ENCODE measurements around the gene HNRNPA1L2.

GRCh38 chr13:52599848-52600603 lies 42.2 kb upstream of the HNRNPA1L2 start:
- TF ChIP-seq RAD21 (IDR thresholded peaks at IDR 0.05; ENCODE audit: low read depth) (no peak), YY1 (IDR thresholded peaks at IDR 0.05; ENCODE audit: low read depth) (no peak), MAX (IDR thresholded peaks at IDR 0.05) (peak; percentile 67), TAF1 (IDR thresholded peaks at IDR 0.05; ENCODE audit: low read depth) (no peak; the same call in 1 of the 2 replicates), EP300 (IDR thresholded peaks at IDR 0.05; ENCODE audit: borderline replicate concordance) (no peak), CREB1 (IDR thresholded peaks at IDR 0.05; ENCODE audit: low read depth) (no peak), TEAD4 (IDR thresholded peaks at IDR 0.05) (no peak), CEBPB (IDR thresholded peaks at IDR 0.05) (no peak), TCF12 (IDR thresholded peaks at IDR 0.05; ENCODE audit: low read depth) (no peak), ZBTB7A (IDR thresholded peaks at IDR 0.05; ENCODE audit: low read depth) (no peak), FOXM1 (IDR thresholded peaks at IDR 0.05; ENCODE audit: borderline replicate concordance, low read depth) (no peak), EGR1 (IDR thresholded peaks at IDR 0.05) (no peak)
- TF ChIP-seq, protein P1, sequence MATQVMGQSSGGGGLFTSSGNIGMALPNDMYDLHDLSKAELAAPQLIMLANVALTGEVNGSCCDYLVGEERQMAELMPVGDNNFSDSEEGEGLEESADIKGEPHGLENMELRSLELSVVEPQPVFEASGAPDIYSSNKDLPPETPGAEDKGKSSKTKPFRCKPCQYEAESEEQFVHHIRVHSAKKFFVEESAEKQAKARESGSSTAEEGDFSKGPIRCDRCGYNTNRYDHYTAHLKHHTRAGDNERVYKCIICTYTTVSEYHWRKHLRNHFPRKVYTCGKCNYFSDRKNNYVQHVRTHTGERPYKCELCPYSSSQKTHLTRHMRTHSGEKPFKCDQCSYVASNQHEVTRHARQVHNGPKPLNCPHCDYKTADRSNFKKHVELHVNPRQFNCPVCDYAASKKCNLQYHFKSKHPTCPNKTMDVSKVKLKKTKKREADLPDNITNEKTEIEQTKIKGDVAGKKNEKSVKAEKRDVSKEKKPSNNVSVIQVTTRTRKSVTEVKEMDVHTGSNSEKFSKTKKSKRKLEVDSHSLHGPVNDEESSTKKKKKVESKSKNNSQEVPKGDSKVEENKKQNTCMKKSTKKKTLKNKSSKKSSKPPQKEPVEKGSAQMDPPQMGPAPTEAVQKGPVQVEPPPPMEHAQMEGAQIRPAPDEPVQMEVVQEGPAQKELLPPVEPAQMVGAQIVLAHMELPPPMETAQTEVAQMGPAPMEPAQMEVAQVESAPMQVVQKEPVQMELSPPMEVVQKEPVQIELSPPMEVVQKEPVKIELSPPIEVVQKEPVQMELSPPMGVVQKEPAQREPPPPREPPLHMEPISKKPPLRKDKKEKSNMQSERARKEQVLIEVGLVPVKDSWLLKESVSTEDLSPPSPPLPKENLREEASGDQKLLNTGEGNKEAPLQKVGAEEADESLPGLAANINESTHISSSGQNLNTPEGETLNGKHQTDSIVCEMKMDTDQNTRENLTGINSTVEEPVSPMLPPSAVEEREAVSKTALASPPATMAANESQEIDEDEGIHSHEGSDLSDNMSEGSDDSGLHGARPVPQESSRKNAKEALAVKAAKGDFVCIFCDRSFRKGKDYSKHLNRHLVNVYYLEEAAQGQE (IDR thresholded peaks at IDR 0.05; ENCODE audit: low read depth), result no peak
- TF ChIP-seq, protein P2, sequence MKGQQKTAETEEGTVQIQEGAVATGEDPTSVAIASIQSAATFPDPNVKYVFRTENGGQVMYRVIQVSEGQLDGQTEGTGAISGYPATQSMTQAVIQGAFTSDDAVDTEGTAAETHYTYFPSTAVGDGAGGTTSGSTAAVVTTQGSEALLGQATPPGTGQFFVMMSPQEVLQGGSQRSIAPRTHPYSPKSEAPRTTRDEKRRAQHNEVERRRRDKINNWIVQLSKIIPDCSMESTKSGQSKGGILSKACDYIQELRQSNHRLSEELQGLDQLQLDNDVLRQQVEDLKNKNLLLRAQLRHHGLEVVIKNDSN (IDR thresholded peaks at IDR 0.05), result no peak

Data from Ishikawa (cell line).